ENCODE measurements around the gene GNAL.
A peak's percentile ranks its signal among the peaks of the same experiment; 100 is the strongest.
"Not testable (repeated sequence)": the region's sequence is repeated elsewhere in the genome, so short reads cannot be mapped to it uniquely, and the experiment has no call there.

The GNAL gene

DNA sequence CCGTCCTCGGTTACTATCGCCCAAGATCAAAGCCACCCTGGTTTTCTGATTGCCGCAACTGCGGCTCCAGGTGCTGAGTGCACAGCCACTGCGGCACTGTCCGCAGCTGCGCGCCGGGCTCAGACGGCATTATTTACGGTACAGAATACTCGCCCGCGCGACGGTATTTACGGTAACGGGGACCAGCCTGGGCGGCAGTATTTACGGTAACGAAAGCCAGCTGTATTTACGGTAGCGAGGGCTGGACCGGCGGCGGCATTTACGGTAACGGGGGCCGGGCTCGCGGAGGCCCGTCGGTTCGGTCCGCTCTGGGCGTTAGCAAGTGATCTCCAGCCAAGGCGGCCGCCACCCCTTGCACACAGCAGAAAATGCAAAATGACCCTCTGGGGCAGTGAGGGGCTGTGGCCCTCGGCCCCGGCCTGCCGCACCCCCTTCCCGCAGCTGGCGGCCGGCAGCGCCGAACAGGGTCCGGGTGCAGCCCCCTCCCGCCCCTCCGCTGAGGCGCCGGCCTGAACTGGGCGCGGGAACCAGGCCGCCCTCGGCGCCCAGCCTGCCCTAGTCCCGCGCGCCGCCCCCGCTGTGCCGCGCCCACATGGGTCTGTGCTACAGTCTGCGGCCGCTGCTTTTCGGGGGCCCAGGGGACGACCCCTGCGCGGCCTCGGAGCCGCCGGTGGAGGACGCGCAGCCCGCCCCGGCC is at the start of gene GNAL:
Gene GNAL, plus strand, starts transcription at position 293 of the 697 bp plus-strand sequence. Its CDS starts 300 bp downstream, at position 593.
- no peaks in the 10 kb centered on the region for H3K4me1 ChIP-seq (ENCODE audit: insufficient read depth, low read length)
- peak within 1 kb of the TSS; percentile 83 for H3K9ac ChIP-seq (ENCODE audit: low read depth, low read length)
- no peaks in the 10 kb centered on the region for H3K36me3 ChIP-seq (ENCODE audit: insufficient read depth, low read length)
- no peaks in the 10 kb centered on the region for H3K9me3 ChIP-seq (ENCODE audit: control insufficient read depth, insufficient read depth, low read length)

DNA sequence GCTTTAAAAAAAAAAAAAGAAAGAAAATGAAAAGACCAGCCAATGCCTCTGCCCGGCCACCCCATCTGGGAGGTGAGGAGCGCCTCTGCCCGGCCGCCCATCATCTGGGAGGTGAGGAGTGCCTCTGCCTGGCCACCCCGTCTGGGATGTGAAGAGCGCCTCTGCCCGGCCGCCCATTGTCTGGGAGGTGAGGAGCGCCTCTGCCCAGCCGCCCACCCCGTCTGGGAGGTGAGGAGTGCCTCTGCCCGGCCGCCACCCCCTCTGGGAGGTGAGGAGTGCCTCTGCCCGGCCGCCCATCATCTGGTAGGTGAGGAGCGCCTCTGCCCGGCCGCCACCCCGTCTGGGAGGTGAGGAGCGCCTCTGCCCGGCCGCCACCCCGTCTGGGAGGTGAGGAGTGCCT is 41.8 kb upstream of the GNAL start:
- not testable (repeated sequence) for H3K36me3 ChIP-seq (ENCODE audit: insufficient read depth, low read length); H3K9ac ChIP-seq (ENCODE audit: low read depth, low read length); H3K4me1 ChIP-seq (ENCODE audit: insufficient read depth, low read length); H3K9me3 ChIP-seq (ENCODE audit: control insufficient read depth, insufficient read depth, low read length)

DNA sequence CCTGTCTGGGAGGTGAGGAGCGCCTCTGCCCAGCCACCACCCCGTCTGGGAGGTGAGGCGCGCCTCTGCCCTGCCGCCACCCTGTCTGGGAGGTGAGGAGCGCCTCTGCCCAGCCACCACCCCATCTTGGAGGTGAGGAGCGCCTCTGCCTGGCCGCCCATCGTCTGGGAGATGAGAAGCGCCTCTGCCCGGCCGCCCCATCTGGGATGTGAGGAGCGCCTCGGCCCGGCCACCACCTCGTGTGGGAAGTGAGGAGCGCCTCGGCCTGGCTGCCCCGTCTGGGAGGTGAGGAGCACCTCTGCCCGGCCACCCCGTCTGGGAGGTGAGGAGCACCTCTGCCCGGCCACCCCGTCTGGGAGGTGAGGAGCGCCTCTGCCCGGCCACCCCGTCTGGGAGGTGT is 41.3 kb upstream of the GNAL start:
- H3K36me3 ChIP-seq (ENCODE audit: insufficient read depth, low read length); H3K9ac ChIP-seq (ENCODE audit: low read depth, low read length); H3K9me3 ChIP-seq (ENCODE audit: control insufficient read depth, insufficient read depth, low read length); H3K4me1 ChIP-seq (ENCODE audit: insufficient read depth, low read length): not testable (repeated sequence)

DNA sequence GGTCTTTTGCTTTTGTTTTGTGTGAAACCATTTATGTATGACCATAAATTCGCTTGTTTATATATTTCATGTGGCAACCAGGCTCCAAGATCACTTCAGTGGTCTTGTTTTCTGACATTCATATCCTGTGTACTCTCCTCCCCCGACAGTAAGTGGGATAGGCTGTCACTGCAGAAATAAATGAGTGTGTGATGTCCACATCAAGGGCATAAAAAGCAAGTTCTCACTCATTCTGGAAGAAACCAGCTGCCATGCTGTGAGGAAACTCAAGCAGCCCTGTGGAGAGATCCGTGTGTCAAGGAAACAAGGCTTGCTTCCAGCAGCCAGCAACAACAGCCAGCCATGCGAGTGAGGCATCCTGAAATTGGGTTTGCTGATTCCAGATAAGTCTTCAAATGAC is 39.2 kb upstream of the GNAL start:
- Histone ChIP-seq H3K36me3 (ENCODE audit: insufficient read depth, low read length) (no peaks in the 10 kb centered on the region), H3K9me3 (ENCODE audit: control insufficient read depth, insufficient read depth, low read length) (no peaks in the 10 kb centered on the region), H3K9ac (ENCODE audit: low read depth, low read length) (no peak overlapping the region), H3K4me1 (ENCODE audit: insufficient read depth, low read length) (no peaks in the 10 kb centered on the region)

DNA sequence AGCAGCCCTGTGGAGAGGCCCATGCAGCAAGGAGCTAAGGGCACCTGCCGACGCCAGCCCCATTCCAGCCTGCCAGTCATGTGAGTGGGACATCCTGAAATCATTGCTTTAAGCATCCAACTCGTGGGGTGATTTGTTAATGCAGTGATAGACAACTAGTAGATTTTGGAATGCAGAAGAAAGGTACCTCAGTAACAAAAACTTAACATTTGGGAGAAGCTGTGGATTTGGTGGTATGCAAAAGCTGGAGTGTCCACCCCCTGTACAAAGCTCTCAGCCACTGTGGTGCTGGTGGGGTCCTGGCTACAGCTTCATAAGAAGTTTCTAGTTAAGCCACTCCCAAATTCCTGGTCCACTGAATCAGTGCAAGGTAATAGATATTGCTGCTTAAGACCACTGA is 37.2 kb upstream of the GNAL start:
- Histone ChIP-seq H3K9me3 (ENCODE audit: control insufficient read depth, insufficient read depth, low read length) (no peaks in the 10 kb centered on the region), H3K9ac (ENCODE audit: low read depth, low read length) (no peak overlapping the region), H3K4me1 (ENCODE audit: insufficient read depth, low read length) (no peaks in the 10 kb centered on the region), H3K36me3 (ENCODE audit: insufficient read depth, low read length) (no peaks in the 10 kb centered on the region)

DNA sequence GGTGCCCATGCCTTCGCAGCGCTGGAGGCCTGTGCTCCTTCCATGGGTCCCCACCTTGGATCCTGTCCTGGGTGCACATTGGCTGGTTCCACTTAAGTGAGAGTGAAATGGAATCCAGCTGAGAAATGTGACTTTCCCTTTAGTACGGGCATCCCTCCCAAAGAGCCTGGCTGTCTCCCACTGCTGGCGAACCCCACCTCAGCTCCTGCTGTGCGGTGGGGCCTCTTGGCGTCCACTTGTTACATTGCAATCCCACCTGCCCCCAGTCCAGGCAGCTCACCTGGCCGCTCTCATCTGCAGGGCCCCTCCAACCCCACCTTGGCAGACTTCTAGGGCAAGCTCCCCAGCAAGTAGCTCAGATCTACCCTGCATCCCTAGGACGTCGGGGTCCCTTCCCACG is 35.5 kb upstream of the GNAL start:
- Histone ChIP-seq H3K9ac (ENCODE audit: low read depth, low read length) (no peak overlapping the region), H3K9me3 (ENCODE audit: control insufficient read depth, insufficient read depth, low read length) (no peaks in the 10 kb centered on the region), H3K36me3 (ENCODE audit: insufficient read depth, low read length) (no peaks in the 10 kb centered on the region), H3K4me1 (ENCODE audit: insufficient read depth, low read length) (no peaks in the 10 kb centered on the region)

DNA sequence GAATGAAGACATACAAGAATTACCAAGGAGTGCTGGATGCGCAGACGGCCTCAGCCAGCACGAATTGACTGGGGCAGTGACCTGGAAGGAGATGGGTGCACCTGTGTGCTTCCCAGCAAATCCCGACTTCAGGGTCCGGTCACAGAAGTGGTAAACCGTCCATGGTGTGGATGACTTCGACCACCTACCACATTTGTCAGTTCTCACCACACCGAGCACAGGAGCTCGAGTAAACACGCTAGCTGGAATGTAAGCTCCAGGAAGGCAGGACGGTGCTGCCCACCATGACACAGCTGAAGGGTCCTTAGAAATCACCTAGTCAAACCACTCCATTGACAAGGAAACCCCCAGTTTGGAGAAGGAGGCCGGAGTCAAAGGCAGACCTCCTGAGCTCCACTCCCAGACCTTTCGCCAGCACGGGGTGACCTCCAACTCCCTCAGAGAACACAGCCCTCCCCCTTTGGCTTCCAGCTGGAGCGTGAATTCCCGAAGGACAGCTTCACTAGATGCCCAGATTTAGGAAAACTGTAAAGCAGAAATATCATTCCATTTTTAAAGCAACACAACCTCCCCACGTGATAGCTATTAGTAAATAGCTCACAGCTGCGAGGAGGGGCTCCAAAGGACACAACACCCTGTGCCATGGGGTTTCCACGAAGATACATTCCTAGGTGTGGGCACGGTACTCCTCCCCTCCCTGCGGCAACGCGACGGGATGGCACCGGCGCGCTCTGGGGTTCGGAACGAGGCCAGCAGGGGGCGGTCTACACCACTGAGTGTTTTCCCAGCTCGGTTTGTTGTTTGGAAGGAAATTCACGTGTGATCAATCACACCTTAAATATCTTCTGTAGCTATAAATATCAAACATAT is 34.1 kb upstream of the GNAL start:
- Histone ChIP-seq H3K36me3 (ENCODE audit: insufficient read depth, low read length) (no peaks in the 10 kb centered on the region), H3K9me3 (ENCODE audit: control insufficient read depth, insufficient read depth, low read length) (no peaks in the 10 kb centered on the region), H3K4me1 (ENCODE audit: insufficient read depth, low read length) (no peaks in the 10 kb centered on the region), H3K9ac (ENCODE audit: low read depth, low read length) (peak overlapping the region; percentile 7; the same call in 1 of the 2 replicates)

DNA sequence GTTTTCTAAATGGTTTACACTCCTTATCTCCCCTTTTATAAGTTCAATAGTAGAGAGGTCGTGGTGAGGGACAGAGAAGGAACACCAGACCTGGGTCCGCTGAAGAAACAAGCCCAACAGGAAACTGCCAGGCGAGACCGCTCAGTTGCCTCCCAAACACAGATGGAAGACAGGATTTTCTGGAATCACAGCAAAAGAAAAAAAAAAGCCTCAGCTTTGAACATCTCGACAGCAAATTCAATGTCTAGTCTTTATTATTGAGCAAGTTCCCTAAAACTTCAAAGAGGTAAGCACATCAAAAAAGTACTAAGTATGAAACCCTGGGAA is 33.5 kb upstream of the GNAL start:
- Histone ChIP-seq H3K9ac (ENCODE audit: low read depth, low read length) (peak overlapping the region; percentile 7; the same call in 1 of the 2 replicates), H3K9me3 (ENCODE audit: control insufficient read depth, insufficient read depth, low read length) (no peaks in the 10 kb centered on the region), H3K4me1 (ENCODE audit: insufficient read depth, low read length) (no peaks in the 10 kb centered on the region), H3K36me3 (ENCODE audit: insufficient read depth, low read length) (no peaks in the 10 kb centered on the region)

DNA sequence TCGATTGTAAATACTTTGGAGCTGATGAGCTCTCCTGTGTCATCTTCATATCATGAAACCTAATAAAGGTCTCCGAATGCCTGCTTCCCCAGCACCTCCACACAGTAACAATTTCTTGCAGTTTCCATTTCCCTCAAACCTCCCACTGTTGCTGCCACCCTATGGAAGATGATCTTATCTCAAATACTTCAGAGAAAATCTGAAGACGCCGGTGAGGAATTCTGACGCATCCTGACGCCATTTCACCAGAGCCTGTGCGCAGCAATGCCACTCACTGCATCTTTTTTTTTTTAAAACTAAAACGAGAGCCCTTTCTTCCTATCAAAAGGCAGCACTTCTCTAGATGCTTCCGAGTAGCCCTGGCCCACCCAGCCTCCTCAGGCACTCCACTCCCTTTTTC is 31.9 kb upstream of the GNAL start:
- H3K4me1 ChIP-seq (ENCODE audit: insufficient read depth, low read length) = no peaks in the 10 kb centered on the region
- H3K36me3 ChIP-seq (ENCODE audit: insufficient read depth, low read length) = no peaks in the 10 kb centered on the region
- H3K9ac ChIP-seq (ENCODE audit: low read depth, low read length) = no peak overlapping the region
- no peaks in the 10 kb centered on the region for H3K9me3 ChIP-seq (ENCODE audit: control insufficient read depth, insufficient read depth, low read length)

DNA sequence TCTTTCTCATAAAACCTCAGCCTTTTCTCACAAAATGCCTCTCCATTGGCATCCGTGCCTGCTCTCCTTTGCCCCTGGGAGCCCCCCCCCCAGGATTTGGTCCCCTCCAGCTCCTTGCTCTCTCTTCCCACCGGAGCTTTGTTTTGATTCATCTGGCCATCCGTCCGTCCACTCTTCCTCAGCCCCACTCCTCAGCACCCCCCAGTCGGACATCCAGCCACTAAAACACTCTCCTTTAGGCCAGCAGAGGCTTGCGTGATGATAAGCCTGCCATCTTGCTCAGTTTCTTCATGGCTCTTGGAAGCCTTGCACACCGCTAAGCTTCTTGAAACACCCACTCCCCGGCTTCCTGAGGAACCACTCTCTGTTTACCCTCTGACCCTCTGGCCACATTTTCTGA is 31.5 kb upstream of the GNAL start:
- H3K9me3 ChIP-seq (ENCODE audit: control insufficient read depth, insufficient read depth, low read length) = no peaks in the 10 kb centered on the region
- no peak overlapping the region for H3K9ac ChIP-seq (ENCODE audit: low read depth, low read length)
- H3K36me3 ChIP-seq (ENCODE audit: insufficient read depth, low read length) = no peaks in the 10 kb centered on the region
- no peaks in the 10 kb centered on the region for H3K4me1 ChIP-seq (ENCODE audit: insufficient read depth, low read length)

DNA sequence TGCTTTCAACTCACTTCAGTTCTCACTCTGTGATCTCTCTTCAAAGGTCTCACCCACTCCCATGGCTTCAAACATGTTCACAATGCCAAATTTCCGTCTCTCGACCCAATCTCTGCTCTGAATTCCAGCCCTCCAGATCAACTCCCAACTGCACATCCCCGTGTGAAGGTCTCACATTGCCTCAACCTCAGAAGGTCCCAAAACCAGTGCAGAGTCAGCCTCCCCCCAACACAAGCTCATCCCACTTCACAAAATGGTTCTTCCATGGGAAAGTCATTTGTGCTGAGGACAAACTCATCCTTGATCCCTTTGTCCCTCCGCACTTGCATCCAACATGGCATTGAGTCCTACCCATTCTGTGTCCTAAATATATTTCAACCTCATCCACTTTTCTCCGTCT is 31.0 kb upstream of the GNAL start:
- no peaks in the 10 kb centered on the region for H3K9me3 ChIP-seq (ENCODE audit: control insufficient read depth, insufficient read depth, low read length)
- H3K36me3 ChIP-seq (ENCODE audit: insufficient read depth, low read length) = no peaks in the 10 kb centered on the region
- no peak overlapping the region for H3K9ac ChIP-seq (ENCODE audit: low read depth, low read length)
- no peaks in the 10 kb centered on the region for H3K4me1 ChIP-seq (ENCODE audit: insufficient read depth, low read length)

DNA sequence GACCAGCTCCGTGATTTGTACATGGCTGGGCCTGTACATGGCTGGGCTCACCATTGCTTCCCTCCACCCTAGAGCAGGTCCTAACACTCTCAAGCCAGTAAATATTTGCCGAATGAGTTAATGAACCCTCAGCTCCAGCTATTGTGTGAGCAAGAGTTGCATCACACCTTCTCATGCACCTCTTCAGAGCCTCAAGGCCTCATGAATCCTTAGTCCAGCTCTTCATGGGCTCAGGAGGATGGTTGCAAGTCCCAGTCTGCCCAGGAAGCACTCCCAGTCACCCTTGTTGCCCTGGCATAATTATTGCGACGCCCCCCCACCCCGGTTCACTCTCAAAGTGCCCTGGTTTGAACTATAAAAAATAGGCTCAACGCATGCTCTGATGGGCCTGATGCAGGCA is 30.1 kb upstream of the GNAL start:
- no peaks in the 10 kb centered on the region for H3K4me1 ChIP-seq (ENCODE audit: insufficient read depth, low read length)
- H3K9ac ChIP-seq (ENCODE audit: low read depth, low read length) = no peak overlapping the region
- H3K36me3 ChIP-seq (ENCODE audit: insufficient read depth, low read length) = no peaks in the 10 kb centered on the region
- no peaks in the 10 kb centered on the region for H3K9me3 ChIP-seq (ENCODE audit: control insufficient read depth, insufficient read depth, low read length)

DNA sequence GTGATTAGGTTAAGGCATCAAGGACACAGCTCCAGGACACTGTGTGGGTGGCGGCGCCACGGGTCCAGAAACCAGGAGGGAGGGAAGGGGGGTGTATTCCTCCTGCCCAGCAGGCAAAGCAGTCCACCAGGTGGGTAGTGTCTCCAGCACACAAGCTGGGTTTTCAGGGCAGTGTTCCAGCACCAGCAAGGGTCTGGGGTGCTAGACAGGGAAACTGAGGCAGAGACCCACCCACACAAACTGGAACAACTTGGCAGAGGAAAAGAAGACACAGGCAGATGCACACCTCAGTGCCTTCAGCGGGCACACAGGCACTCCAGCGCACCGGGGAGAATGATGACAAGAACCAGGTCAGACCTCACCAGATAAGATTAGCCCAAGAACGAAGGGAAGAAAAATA is 28.4 kb upstream of the GNAL start:
- no peaks in the 10 kb centered on the region for H3K36me3 ChIP-seq (ENCODE audit: insufficient read depth, low read length)
- H3K9me3 ChIP-seq (ENCODE audit: control insufficient read depth, insufficient read depth, low read length) = no peaks in the 10 kb centered on the region
- no peaks in the 10 kb centered on the region for H3K4me1 ChIP-seq (ENCODE audit: insufficient read depth, low read length)
- H3K9ac ChIP-seq (ENCODE audit: low read depth, low read length) = no peak overlapping the region

DNA sequence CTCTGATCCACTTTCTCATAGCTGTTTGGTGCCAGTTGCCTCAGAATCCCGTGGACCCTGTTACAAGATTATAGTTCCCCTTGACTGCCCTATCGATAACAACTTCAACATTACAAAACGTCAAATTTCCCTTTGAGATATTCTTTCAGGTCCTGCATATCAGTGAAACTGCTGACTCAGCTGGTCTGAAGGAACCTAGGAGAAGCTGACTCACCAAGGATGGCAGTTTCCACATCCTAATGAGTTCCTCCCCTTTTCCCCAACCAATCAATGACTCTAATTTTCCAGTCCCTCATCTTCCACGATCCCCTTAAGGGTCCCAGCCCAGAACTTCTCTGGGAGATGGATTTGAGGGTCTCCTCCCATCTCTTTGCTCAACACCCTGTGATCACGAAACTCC is 27.6 kb upstream of the GNAL start:
- no peaks in the 10 kb centered on the region for H3K4me1 ChIP-seq (ENCODE audit: insufficient read depth, low read length)
- no peak overlapping the region for H3K9ac ChIP-seq (ENCODE audit: low read depth, low read length)
- no peaks in the 10 kb centered on the region for H3K36me3 ChIP-seq (ENCODE audit: insufficient read depth, low read length)
- H3K9me3 ChIP-seq (ENCODE audit: control insufficient read depth, insufficient read depth, low read length) = no peaks in the 10 kb centered on the region

DNA sequence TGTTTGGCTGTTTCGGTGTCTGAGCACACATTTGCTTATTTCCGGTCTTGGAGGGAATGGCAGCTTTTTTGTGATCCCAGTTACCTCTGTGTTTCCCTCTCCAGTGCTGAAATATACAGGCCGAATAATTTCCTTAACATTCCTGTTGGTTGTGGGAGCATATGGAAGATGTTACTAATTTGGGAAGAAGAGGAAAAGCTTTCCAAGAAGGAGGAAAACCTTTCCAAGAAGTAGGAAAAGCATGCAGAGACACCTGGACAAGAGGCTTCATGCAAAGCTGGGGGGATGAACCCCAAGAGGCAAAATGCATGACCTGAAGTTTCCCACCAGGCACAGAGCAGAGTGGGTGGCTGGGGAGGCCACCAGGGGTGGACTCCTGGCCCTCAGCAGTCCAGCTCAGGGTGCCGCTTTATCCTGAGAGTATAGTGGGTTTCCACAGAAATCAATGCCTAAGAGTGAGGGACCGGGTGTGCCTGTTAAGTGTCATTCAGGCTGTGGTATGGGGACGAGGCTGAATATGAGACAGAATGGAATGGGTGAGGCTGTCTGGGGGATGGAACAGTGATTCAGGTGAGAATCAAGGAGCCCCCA is 25.5 kb upstream of the GNAL start:
- H3K36me3 ChIP-seq (ENCODE audit: insufficient read depth, low read length) = no peaks in the 10 kb centered on the region
- H3K9ac ChIP-seq (ENCODE audit: low read depth, low read length) = no peak overlapping the region
- H3K4me1 ChIP-seq (ENCODE audit: insufficient read depth, low read length) = no peaks in the 10 kb centered on the region
- no peaks in the 10 kb centered on the region for H3K9me3 ChIP-seq (ENCODE audit: control insufficient read depth, insufficient read depth, low read length)
